NCI-H2227 (cell line): ENCODE results near the gene TMEM151A.
"Not testable (repeated sequence)": the region's sequence is repeated elsewhere in the genome, so short reads cannot be mapped to it uniquely, and the experiment has no call there.

Experiments used
- DNase-seq: peaks from one replicate; lab custom pipeline; 2025; ENCODE audit not compliant: unreplicated experiment; lab: John Stamatoyannopoulos, UW

TMEM151A gene

GRCh38 chr11:66267039-66267378 lies 24.7 kb upstream of the TMEM151A start:
- no peak for DNase-seq

DNA sequence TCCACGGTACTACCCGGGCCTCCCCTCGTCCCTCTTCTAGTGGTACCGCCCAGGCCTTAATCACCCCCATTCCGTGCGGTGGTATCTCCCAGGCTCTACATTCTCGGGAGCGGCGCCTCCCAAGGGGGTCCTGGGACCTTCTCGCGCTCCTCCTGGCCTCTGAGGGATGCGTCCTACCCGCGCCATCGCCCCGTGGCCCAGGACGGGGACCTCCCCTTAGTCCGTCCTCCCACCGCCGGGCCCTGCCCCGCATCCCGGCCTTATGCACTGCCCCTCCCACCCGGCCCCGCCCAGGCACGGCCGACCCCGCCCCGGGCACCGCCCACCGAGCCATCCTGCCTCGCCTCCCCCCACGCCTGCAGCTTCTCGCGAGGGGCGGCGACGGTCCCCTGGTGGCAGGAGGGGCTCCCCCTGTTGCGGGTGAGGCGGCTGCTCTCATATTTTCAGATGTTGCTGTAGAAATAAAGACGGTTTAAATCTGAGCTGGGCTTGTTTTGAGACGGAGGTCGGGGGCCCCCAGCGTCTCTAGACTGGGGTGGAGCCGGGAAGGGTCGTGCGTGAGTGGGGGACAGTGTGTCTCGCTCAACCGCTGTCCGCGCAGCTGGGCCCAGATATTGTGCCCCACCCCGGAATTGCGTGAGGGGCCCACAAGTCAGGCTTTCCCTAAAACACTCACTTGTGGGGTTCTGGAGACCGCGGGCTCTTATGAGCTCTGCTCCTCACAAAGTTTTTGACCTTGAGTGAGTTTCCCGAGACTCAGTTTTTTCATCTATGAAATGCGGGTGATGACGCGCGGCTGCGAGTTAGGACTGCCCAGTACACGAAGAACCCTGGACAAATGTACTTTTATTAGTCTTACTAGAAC lies 24.1 kb upstream of the TMEM151A start:
- peak; percentile 90 for DNase-seq

DNA sequence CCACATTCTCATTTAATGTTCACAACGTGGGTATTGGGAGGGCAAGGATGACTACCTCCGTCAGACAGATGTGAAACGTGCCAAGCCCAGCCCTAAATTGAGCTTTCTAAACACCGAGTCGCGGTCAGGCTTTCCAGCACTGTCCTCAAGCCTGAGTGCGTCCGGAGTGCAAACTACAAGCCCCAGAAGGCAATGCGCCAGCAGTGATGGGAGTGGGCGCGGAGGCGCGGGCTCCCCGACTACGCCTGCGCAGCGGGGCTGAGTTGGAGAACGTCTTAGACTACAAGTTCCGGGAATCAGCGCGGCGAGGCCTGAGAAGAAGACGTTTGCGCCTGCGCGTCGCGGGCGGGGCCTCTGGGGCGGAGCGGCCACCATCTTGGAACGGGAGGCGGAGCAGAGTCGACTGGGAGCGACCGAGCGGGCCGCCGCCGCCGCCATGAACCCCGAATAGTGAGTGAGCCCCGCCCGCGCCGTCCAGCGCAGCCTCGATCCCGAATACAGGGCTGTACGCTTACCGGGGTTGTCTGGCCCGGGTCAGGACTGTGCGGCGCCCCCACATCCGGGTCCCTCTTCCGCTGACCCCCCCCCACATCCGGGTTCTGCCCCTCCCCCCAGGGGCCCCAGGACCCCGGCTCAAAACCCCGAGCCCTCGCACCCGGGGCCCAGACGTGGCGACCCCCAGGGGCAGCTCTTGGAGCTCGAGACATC lies 23.3 kb upstream of the TMEM151A start, which contains the start of gene RAB1B:
TSS of gene RAB1B (plus strand) at position 396 of the 708 bp plus-strand sequence. CDS start at position 437, 41 bp downstream.
- peak; percentile 100 for DNase-seq

DNA sequence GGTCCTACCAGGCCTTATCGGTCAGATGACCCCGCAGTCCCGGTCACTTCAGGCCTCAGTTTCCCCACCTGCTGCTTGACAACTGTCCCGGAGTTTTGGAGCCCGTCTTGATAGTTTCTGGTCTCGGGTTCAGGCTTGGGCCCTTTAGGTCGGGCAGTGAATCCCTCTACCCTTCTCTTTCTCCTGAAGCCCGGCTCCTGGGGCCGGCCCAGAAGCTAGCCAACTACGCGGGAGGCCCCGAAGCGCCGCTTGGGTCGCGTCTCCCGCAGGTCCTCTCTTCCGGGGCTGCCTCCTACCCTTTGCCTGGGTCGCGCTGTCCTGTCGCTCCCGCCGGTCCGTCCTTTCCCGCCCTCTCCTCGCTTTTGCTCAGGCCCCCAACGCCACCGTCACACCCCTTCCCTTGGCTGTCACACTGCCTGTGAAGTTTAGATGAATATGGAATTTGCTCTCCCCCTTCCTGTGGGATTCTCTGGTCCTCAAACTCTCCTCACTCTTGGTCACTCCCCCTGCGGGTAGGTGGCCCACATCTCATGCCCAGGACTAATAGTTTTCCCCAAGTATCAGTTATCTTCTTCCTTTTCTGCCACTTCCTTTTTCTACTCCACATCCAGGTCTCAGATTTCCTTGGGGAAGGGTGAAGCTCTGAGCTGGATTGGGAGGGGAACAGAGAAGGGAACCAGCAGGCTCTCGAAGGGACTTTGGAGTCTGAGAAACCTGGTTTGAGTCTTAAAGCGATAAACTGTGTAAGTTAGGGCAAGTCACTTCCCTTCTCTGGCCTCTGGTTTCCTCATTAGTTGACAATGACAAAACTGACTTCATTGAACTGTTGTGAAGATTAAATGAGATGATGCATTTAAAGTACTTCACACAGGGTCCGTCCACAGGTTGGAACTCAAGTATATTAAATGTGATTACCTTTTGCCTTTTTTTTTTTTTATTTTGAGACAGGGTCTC lies 22.5 kb upstream of the TMEM151A start:
- DNase-seq: peak; percentile 58

DNA sequence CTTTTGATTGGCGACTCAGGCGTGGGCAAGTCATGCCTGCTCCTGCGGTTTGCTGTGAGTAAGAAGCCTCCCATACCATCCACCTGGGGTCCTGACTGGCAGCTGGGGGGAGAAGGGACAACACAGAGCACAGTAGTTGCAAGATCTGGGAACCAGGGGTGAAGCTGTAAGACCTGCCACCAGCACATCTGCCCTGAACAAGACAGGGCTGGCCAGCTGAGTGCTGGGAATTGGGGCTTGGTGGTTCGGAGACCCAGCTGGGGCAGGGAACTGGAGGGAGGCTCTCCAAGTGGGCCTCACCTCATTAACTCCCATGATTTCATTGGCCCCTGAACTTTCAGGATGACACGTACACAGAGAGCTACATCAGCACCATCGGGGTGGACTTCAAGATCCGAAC lies 19.9 kb upstream of the TMEM151A start:
- no peak for DNase-seq

DNA sequence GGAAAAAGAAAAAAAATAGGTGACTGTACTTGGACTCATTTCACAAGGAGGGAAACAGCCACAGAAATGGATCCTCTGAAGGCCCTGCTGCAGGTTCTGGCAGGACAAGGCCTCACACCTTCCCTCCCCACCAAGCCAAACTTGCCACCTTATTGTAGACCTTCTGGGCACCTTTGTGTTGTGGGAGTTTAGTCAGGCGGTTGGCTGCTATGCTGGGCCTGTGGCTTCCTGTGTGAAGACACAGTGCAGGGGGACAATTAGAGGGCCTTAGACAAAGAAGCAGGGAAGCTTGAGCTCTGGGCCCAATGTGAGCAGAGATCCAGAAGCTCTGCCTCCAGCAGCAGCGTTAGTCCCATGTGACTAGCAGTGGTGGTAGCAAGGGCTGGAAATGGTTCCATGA lies 19.1 kb upstream of the TMEM151A start:
- no peak for DNase-seq

DNA sequence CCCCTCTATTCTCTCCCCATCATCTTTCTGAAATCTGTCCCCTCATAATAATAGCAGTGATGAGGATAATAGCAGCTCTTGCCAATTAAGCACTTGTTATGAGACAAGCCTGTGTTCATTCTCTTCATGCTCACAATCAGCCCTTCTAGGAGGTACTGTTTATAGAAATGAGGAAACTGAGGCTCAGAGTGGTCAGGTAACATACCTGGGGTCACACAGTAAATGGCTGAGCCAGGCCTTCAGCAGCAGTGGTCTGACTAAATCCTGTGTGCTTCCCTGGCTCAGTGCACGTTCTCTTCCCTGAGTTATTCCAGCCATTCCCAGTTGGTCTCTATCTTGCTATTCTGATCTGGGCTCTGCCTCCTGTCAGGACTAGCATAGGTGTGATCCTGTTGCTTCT lies 17.5 kb upstream of the TMEM151A start:
- DNase-seq: no peak

GRCh38 chr11:66275396-66275795 lies 16.3 kb upstream of the TMEM151A start:
- no peak for DNase-seq

DNA sequence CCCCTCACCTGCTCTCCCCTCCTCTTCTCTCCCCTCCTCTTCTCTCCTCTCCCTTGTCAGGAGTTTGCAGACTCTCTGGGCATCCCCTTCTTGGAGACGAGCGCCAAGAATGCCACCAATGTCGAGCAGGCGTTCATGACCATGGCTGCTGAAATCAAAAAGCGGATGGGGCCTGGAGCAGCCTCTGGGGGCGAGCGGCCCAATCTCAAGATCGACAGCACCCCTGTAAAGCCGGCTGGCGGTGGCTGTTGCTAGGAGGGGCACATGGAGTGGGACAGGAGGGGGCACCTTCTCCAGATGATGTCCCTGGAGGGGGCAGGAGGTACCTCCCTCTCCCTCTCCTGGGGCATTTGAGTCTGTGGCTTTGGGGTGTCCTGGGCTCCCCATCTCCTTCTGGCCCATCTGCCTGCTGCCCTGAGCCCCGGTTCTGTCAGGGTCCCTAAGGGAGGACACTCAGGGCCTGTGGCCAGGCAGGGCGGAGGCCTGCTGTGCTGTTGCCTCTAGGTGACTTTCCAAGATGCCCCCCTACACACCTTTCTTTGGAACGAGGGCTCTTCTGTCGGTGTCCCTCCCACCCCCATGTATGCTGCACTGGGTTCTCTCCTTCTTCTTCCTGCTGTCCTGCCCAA lies 15.6 kb upstream of the TMEM151A start:
- no peak for DNase-seq

GRCh38 chr11:66276619-66277018 lies 15.1 kb upstream of the TMEM151A start:
- DNase-seq: not testable (repeated sequence)

- not testable (repeated sequence) for DNase-seq
Observed at GRCh38 chr11:66277064-66277463, 14.6 kb upstream of the TMEM151A start.

DNA sequence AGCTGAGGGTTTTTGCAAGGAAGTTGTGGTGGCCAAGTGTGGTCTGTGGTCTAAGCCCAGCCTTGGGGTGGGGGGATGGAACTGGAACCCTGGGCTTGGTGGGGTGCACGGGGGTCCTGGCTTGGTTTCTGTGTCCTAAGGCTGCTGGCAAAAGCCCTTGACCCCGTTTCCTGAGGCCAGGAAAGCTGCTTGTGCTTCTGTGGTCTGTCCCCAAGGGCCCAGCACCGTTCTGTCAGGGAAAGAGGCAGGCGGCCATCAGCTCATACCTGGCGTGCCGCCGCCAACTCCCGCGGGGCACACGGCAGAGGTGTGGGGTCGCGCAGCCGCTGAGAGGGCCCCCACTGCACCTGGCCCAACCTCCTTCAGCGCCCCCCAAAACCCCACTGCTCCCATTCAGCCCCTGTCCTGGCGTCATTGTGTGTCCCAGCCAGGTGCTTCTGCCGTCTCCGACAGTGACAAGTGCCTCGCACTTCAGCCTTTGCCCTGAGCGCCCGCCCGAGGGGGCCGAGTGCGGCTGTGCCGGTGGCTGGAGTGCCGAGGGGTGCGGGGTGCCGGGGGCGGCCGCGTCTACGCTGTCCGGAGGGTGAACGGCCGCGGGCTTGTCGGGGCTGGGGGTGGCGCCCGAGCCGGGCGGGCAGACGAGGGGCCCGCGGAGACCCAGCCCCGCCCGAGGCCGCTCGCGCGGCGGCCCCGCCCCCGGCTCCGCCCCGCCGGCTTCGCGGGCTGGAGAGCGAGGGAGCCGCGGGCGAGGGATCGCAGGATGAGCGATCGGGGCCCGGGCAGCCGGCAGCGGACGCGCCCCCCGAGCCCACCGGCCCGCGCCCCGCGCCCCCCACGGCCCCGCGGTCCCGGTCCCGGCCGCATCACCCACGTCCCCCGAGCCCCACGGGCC lies 14.0 kb upstream of the TMEM151A start, which contains the start of gene CNIH2:
TSS of gene CNIH2 (plus strand) at position 705 of the 892 bp plus-strand sequence. CDS start 282 bp downstream, outside the sequence.
- DNase-seq: peak; percentile 75

DNA sequence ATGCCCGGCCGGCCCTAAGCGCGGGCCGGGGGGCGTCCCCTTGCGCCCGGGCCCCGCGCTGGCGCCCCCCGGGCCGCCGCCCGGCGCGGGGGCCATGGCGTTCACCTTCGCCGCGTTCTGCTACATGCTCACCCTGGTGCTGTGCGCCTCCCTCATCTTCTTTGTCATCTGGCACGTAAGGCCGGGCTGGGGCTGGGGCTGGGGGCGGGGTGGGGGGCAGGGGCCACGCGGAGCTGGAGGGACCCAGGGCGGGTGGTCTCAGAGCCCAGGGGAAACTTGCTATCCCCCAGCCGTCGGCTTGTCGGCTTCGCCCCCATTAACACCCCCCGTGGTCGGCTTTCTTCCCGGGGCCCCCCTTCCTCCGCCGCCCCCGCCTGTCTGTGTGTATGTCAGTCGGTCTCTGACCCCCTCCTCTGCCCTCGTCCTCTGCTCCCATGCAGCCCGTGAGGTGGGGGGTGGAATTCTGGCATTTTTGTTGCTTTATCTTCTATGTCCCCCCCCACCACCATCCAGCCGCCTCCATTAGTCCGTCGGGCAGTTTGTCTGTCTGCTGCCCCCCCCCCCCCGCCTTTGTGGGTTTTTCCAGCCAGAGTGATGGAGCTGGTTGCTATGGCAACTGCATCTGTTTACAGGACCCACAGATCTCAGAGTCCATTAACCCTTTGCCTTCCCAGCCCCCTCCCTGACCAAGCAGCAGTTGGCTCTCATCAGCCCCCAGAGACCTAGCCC lies 13.2 kb upstream of the TMEM151A start:
- peak; percentile 77 for DNase-seq

- DNase-seq: no peak
Observed at GRCh38 chr11:66279092-66279734, 12.5 kb upstream of the TMEM151A start.

DNA sequence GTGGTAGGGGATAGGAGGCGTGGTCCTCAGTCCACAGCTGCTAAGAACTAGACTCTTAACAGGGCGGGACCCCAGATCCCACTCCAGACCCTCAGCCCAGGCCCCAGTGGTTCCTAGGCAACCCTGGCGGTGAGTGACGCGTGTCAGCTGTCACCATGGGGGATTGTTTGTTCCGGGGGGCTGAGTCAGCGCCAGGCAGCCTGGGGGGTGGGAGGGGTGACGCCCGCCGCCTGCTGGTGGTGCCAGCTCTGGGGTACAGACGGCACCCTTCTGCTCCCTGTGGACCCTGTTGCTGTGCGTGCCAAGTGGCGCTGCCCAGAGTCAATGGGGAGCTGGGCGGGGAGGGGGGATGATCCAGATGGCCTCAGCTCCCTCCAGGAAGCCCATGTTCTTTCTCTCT lies 11.3 kb upstream of the TMEM151A start:
- DNase-seq: peak; percentile 54

- DNase-seq: no peak
Observed at GRCh38 chr11:66281001-66281400, 10.7 kb upstream of the TMEM151A start.

DNA sequence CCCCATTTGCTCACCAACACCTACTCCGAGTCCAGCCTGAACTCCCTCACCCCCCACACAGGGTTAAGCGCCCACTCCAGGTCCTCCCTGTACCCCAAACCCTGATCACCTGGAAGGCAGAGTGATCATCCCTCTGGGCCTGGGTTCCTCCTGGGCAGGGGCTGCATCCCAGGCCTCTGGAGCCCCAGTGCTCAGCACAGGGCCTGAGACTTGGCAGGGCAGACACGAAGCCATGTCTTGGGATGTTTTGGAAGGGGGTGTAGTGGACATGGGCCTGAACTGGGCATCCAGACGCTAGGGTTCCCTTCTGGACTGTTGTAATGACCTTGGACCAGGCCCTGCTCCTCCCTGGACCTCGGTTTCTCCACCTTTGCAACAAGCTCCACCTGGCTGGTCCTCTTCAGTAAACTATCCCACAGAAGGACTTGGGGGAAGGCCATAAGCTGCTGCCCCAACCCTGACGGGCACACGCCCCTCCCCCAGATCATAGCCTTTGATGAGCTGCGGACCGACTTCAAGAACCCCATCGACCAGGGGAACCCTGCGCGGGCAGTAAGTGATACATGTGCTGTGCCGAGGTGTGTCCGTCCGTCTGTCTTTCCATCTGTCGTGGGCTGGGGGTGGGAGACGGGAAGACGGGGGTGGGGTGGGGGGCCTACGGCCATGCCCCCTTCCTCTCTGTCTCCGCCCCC lies 9.8 kb upstream of the TMEM151A start:
- DNase-seq: no peak
